ENCODE data around the gene SEPTIN14. TPM values are rescaled to one million over a fixed set of nuclear protein-coding genes. Genes with fewer than 3 reads are reported as not detected.
A peak's percentile ranks its signal among the peaks of the same experiment; 100 is the strongest.

SEPTIN14 gene
- total and polyA plus RNA-seq, 2 of the 13 experiments (the other 11 are each of a cell fraction or from before 2014, with no cell fraction given) = not detected

DNA sequence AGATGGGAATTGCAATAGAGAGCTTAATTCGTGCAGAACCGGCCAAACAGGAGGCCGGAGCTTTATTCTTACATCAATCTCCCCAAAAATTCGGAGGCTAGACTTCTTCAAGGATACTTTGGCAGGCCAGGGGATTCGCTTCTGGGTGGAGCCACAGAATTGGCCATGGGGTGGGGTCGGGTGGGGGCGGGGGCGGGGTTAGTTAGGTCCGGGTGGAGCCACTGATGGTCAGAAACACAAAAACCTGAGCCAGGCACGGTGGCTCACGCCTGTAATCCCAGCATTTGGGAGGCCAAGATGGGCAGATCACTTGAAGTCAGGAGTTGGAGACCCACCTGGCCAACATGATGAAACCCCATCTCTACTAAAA, 87.5 kb downstream of the SEPTIN14 start:
- peak overlapping the region; percentile 53; the same call in 1 of the 2 replicates for H3K4me2 ChIP-seq (ENCODE audit: low read depth, low read length)
- ATAC-seq = no peak
- H4K20me1 ChIP-seq (ENCODE audit: insufficient read depth, low read length) = no peaks in the 10 kb centered on the region
- no peak overlapping the region for H3K4me3 ChIP-seq (replicated peaks in 1 of 3; ENCODE audit: insufficient read depth in 1 of 3, low read depth in 2 of 3, low read length in 3 of 3)
- no peaks in the 10 kb centered on the region for H3K79me2 ChIP-seq (ENCODE audit: insufficient read depth, low read length)
- H3K36me3 ChIP-seq (replicated peaks in 1 of 2; ENCODE audit: control insufficient read depth in 1 of 2, insufficient read depth in 2 of 2, low read length in 2 of 2) = no peaks in the 10 kb centered on the region
- H3K9ac ChIP-seq (ENCODE audit: insufficient read depth, low read depth, low read length) = no peak overlapping the region
- no peak overlapping the region for H3K27ac ChIP-seq (ENCODE audit: extremely low read length, insufficient read depth, low read length)
- no peak for DNase-seq (ENCODE audit: low spot score)
- CTCF ChIA-PET (ENCODE audit: low intra/inter-chr PET ratio, low total read pairs) = no interaction called here
- no peaks in the 10 kb centered on the region for H3K9me3 ChIP-seq (ENCODE audit: low read length)
- intact Hi-C loops (cut with micrococcal nuclease; ENCODE audit: unreplicated experiment) (no loop called here), in situ Hi-C loops (cut with HindIII; ENCODE audit: extremely low pct_ligation_motif_present, low pct_unique_long_range_greater_than_20kb) (no loop called here)
- POLR2A ChIA-PET = no interaction called here
- no peak for TF ChIP-seq MTA3 (CRISPR knock-in tag; IDR thresholded peaks at IDR 0.05)
- BruUV-seq (replicated peaks) = no TSS peak
- H3K4me1 ChIP-seq (ENCODE audit: insufficient read depth, low read length) = 0 out of 2 replicates have a peak, but pooled peaks cover 4% of the 10 kb centered on the region
- 21% methylated on average over 8 of the region's 11 CpGs for WGBS (ENCODE audit: low lambda C conversion rate)
- no peaks in the 10 kb centered on the region for H3K27me3 ChIP-seq (ENCODE audit: control insufficient read depth in 1 of 2, insufficient read depth in 2 of 2, low read length in 2 of 2)
- FAIRE-seq = no peak
- no peak overlapping the region for H2AFZ ChIP-seq (ENCODE audit: low read length)

DNA sequence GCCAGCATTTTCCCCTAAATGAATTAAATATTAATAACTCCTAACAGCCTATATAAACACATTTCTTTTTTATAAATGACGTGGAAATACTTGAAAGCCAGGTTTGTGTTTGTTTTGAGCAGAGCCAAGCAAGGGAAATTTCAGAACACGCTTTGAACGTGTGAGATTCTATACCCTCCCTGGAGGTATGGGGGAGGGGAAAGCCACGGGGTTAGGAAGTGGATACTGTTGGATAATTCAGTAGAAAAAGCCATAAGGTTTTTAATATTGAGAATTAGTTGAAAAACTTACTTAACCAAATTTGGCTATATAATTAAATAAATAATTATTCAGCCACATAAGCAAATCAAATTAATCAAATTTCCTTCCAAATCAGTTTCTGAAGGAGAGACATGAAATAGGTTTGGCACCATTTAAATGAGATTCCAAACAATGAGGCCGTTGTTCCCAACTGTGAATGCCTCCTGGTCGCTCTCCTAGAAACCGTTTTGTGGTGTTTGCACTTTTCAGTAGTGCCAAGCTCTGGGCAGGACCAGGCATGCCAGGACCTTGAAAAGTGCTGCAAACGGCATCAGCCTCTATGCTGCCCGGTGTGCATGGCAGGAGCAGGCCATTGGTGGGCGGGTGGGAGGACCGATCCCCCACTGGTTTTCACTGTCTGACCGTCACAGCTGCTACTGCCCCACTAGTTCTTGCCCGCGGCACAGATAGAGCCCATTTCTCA, 88.1 kb downstream of the SEPTIN14 start:
- no peaks in the 10 kb centered on the region for H3K27me3 ChIP-seq (ENCODE audit: control insufficient read depth in 1 of 2, insufficient read depth in 2 of 2, low read length in 2 of 2)
- peak overlapping the region; percentile 53; the same call in 1 of the 2 replicates for H3K4me2 ChIP-seq (ENCODE audit: low read depth, low read length)
- no peak overlapping the region for H3K9ac ChIP-seq (ENCODE audit: insufficient read depth, low read depth, low read length)
- 0 out of 2 replicates have a peak, but pooled peaks cover 4% of the 10 kb centered on the region for H3K4me1 ChIP-seq (ENCODE audit: insufficient read depth, low read length)
- H4K20me1 ChIP-seq (ENCODE audit: insufficient read depth, low read length) = no peaks in the 10 kb centered on the region
- DNase-seq (ENCODE audit: low spot score) (no peak), ATAC-seq (peak; percentile 56), FAIRE-seq (peak; percentile 30)
- intact Hi-C loops (cut with micrococcal nuclease; ENCODE audit: unreplicated experiment) = no loop called here
- ChIA-PET POLR2A (no interaction called here), CTCF (ENCODE audit: low intra/inter-chr PET ratio, low total read pairs) (no interaction called here)
- H3K36me3 ChIP-seq (replicated peaks in 1 of 2; ENCODE audit: control insufficient read depth in 1 of 2, insufficient read depth in 2 of 2, low read length in 2 of 2) = no peaks in the 10 kb centered on the region
- no peak overlapping the region for H3K27ac ChIP-seq (ENCODE audit: extremely low read length, insufficient read depth, low read length)
- no peak overlapping the region for H2AFZ ChIP-seq (ENCODE audit: low read length)
- in situ Hi-C loops (cut with HindIII; ENCODE audit: extremely low pct_ligation_motif_present, low pct_unique_long_range_greater_than_20kb) = loop anchor here (25.0 kb wide), 2 partner anchors 188 to 313 kb away; partner anchors contain the start of genes MRPS17, NIPSNAP2 and PHKG1
- WGBS (ENCODE audit: low lambda C conversion rate) = 23% methylated on average over 13 of the region's 14 CpGs
- no TSS peak for BruUV-seq (replicated peaks)
- H3K9me3 ChIP-seq (ENCODE audit: low read length) = no peaks in the 10 kb centered on the region
- no peak overlapping the region for H3K4me3 ChIP-seq (replicated peaks in 1 of 3; ENCODE audit: insufficient read depth in 1 of 3, low read depth in 2 of 3, low read length in 3 of 3)
- no peaks in the 10 kb centered on the region for H3K79me2 ChIP-seq (ENCODE audit: insufficient read depth, low read length)
- TF ChIP-seq, protein P1, sequence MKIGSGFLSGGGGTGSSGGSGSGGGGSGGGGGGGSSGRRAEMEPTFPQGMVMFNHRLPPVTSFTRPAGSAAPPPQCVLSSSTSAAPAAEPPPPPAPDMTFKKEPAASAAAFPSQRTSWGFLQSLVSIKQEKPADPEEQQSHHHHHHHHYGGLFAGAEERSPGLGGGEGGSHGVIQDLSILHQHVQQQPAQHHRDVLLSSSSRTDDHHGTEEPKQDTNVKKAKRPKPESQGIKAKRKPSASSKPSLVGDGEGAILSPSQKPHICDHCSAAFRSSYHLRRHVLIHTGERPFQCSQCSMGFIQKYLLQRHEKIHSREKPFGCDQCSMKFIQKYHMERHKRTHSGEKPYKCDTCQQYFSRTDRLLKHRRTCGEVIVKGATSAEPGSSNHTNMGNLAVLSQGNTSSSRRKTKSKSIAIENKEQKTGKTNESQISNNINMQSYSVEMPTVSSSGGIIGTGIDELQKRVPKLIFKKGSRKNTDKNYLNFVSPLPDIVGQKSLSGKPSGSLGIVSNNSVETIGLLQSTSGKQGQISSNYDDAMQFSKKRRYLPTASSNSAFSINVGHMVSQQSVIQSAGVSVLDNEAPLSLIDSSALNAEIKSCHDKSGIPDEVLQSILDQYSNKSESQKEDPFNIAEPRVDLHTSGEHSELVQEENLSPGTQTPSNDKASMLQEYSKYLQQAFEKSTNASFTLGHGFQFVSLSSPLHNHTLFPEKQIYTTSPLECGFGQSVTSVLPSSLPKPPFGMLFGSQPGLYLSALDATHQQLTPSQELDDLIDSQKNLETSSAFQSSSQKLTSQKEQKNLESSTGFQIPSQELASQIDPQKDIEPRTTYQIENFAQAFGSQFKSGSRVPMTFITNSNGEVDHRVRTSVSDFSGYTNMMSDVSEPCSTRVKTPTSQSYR (CRISPR knock-in tag; IDR thresholded peaks at IDR 0.05; ENCODE audit: borderline replicate concordance) = peak; percentile 69; the same call in 1 of the 2 replicates
- TF ChIP-seq ZNF432 (CRISPR knock-in tag; IDR thresholded peaks at IDR 0.05; ENCODE audit: borderline replicate concordance) = no peak
- TF ChIP-seq FOXA3 (CRISPR knock-in tag; IDR thresholded peaks at IDR 0.05) = no peak
- no peak for TF ChIP-seq REXO4 (CRISPR knock-in tag; IDR thresholded peaks at IDR 0.05; ENCODE audit: borderline replicate concordance)
- no peak for TF ChIP-seq ZNF136 (CRISPR knock-in tag; IDR thresholded peaks at IDR 0.05; ENCODE audit: low read depth)
- TF ChIP-seq, protein P2, sequence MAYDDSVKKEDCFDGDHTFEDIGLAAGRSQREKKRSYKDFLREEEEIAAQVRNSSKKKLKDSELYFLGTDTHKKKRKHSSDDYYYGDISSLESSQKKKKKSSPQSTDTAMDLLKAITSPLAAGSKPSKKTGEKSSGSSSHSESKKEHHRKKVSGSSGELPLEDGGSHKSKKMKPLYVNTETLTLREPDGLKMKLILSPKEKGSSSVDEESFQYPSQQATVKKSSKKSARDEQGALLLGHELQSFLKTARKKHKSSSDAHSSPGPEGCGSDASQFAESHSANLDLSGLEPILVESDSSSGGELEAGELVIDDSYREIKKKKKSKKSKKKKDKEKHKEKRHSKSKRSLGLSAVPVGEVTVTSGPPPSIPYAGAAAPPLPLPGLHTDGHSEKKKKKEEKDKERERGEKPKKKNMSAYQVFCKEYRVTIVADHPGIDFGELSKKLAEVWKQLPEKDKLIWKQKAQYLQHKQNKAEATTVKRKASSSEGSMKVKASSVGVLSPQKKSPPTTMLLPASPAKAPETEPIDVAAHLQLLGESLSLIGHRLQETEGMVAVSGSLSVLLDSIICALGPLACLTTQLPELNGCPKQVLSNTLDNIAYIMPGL (CRISPR knock-in tag; IDR thresholded peaks at IDR 0.05; ENCODE audit: borderline replicate concordance in 1 of 2, low read depth in 1 of 2) = no peak
- no peak for TF ChIP-seq KLF15 (CRISPR knock-in tag; IDR thresholded peaks at IDR 0.05; ENCODE audit: borderline replicate concordance)
- no peak for TF ChIP-seq ZNF562 (CRISPR knock-in tag; IDR thresholded peaks at IDR 0.05; ENCODE audit: borderline replicate concordance)
